H9 (cell line): ENCODE measurements around the gene FGFR1OP2. TPM values are rescaled to one million over a fixed set of nuclear protein-coding genes. Genes with fewer than 3 reads are reported as not detected.
A peak's percentile ranks its signal among the peaks of the same experiment; 100 is the strongest.

Source experiments
- DNase-seq: peaks from one replicate; pipeline ENCODE4 v3.0.0-alpha.2; 2017
- H2AFZ ChIP-seq: one replicate; pipeline ENCODE4 v1.6.1; 2013; ENCODE audit warnings: mild to moderate bottlenecking, low read length, control low read depth, moderate library complexity
- H2AK5ac ChIP-seq: 2 replicates; pipeline ENCODE4 v1.6.1; 2013; ENCODE audit warnings: low read length, control low read depth, mixed read lengths; ENCODE audit not compliant: insufficient read length
- H2BK120ac ChIP-seq: one replicate; pipeline ENCODE4 v1.6.1; 2013; ENCODE audit warnings: low read depth, mild to moderate bottlenecking, low read length, control low read depth, inconsistent platforms; ENCODE audit not compliant: poor library complexity, severe bottlenecking
- H2BK12ac ChIP-seq: 2 replicates; pipeline ENCODE4 v1.6.1; 2013; ENCODE audit warnings: low read length, control low read depth, mixed read lengths, low read depth; ENCODE audit not compliant: insufficient read length
- H2BK15ac ChIP-seq: 2 replicates; pipeline ENCODE4 v1.6.1; 2013; ENCODE audit warnings: low read depth, low read length, control low read depth
- H2BK20ac ChIP-seq: one replicate; pipeline ENCODE4 v1.6.1; 2013; ENCODE audit warnings: low read depth, mild to moderate bottlenecking, low read length, control low read depth, inconsistent platforms; ENCODE audit not compliant: poor library complexity, severe bottlenecking
- H2BK5ac ChIP-seq: 2 replicates; pipeline ENCODE4 v1.6.1; 2013; ENCODE audit warnings: low read length, control low read depth, mixed read lengths; ENCODE audit not compliant: insufficient read length
- H3K14ac ChIP-seq: 2 replicates; pipeline ENCODE4 v1.6.1; 2013; ENCODE audit warnings: low read length, control low read depth; ENCODE audit not compliant: insufficient read depth
- H3K18ac ChIP-seq: 2 replicates; pipeline ENCODE4 v1.6.1; 2013; ENCODE audit warnings: low read depth, mild to moderate bottlenecking, mixed read lengths, low read length, control low read depth; ENCODE audit not compliant: insufficient read length
- H3K23ac ChIP-seq: 2 replicates; pipeline ENCODE4 v1.6.1; 2013; ENCODE audit warnings: low read length, control low read depth, mixed read lengths, low read depth; ENCODE audit not compliant: insufficient read length
- H3K23me2 ChIP-seq: 2 replicates; pipeline ENCODE4 v1.6.1; 2013; ENCODE audit warnings: low read depth, mild to moderate bottlenecking, mixed read lengths, low read length, control low read depth; ENCODE audit not compliant: insufficient read length, poor library complexity, severe bottlenecking
- H3K27ac ChIP-seq: 2 replicates; pipeline ENCODE4 v1.5.1; 2013; ENCODE audit warnings: low read length, control low read depth, mixed read lengths, low read depth; ENCODE audit not compliant: insufficient read length
- H3K27me3 ChIP-seq: 2 replicates; pipeline ENCODE4 v1.6.1; 2013; ENCODE audit warnings: low read length, control low read depth, inconsistent platforms; ENCODE audit not compliant: insufficient read depth
- H3K4ac ChIP-seq: 2 replicates; pipeline ENCODE4 v1.6.1; 2013; ENCODE audit warnings: low read depth, mild to moderate bottlenecking, control low read depth, inconsistent platforms, low read length, moderate library complexity
- H3K4me1 ChIP-seq: 2 replicates; pipeline ENCODE4 v1.6.1; 2013; ENCODE audit warnings: low read length, control low read depth, inconsistent platforms; ENCODE audit not compliant: insufficient read depth
- H3K4me2 ChIP-seq: 2 replicates; pipeline ENCODE4 v1.6.1; 2013; ENCODE audit warnings: low read length, control low read depth, mixed read lengths; ENCODE audit not compliant: insufficient read length, insufficient read depth
- H3K56ac ChIP-seq: 2 replicates; pipeline ENCODE4 v1.6.1; 2013; ENCODE audit warnings: low read depth, mild to moderate bottlenecking, mixed read lengths, low read length, control low read depth; ENCODE audit not compliant: insufficient read length
- H3K79me1 ChIP-seq: 2 replicates; pipeline ENCODE4 v1.6.1; 2013; ENCODE audit warnings: low read depth, mild to moderate bottlenecking, moderate library complexity, low read length, control low read depth, inconsistent platforms; ENCODE audit not compliant: insufficient read depth, poor library complexity, severe bottlenecking
- H3K79me2 ChIP-seq: 2 replicates; pipeline ENCODE4 v1.6.1; 2013; ENCODE audit warnings: low read length, control low read depth, inconsistent platforms; ENCODE audit not compliant: insufficient read depth
- H3K9ac ChIP-seq: 2 replicates; pipeline ENCODE4 v1.6.1; 2013; ENCODE audit warnings: low read length, control low read depth, mixed read lengths; ENCODE audit not compliant: insufficient read length; ENCODE audit errors: extremely low read depth
- H3K9me3 ChIP-seq: one replicate; pipeline ENCODE4 v1.6.1; 2013; ENCODE audit warnings: low read depth, low read length, inconsistent platforms; ENCODE audit not compliant: control insufficient read depth
- H3T11ph ChIP-seq: one replicate; pipeline ENCODE4 v1.6.1; 2013; ENCODE audit warnings: mild to moderate bottlenecking, low read length, control low read depth, inconsistent platforms
- H4K20me1 ChIP-seq: one replicate; pipeline ENCODE4 v1.6.1; 2013; ENCODE audit not compliant: control insufficient read depth, insufficient read length, insufficient read depth
- H4K5ac ChIP-seq: 2 replicates; pipeline ENCODE4 v1.6.1; 2013; ENCODE audit warnings: low read depth, mild to moderate bottlenecking, mixed read lengths, low read length, control low read depth; ENCODE audit not compliant: insufficient read length
- H4K8ac ChIP-seq: replicated peaks from 2 replicates; pipeline ENCODE4 v1.6.1; 2013; ENCODE audit warnings: low read length, control low read depth, mixed read lengths, low read depth; ENCODE audit not compliant: insufficient read length
- H4K91ac ChIP-seq: 2 replicates; pipeline ENCODE4 v1.6.1; 2013; ENCODE audit warnings: low read depth, mild to moderate bottlenecking, moderate library complexity, mixed read lengths, low read length, control low read depth; ENCODE audit not compliant: insufficient read length
- H3K27ac Mint-ChIP-seq, 3 experiments: 2 replicates in 2 of 3; 3 replicates in 1 of 3; pipeline ENCODE4 v1.8.0; 2020 to 2021; ENCODE audit warnings: mixed read lengths in 3 of 3, mild to moderate bottlenecking in 1 of 3, moderate library complexity in 1 of 3
- H3K27me3 Mint-ChIP-seq: 2 replicates; pipeline ENCODE4 v1.8.0; 2021; ENCODE audit warnings: low read depth, mild to moderate bottlenecking, moderate library complexity, mixed read lengths
- H3K36me3 Mint-ChIP-seq, 3 experiments: 2 replicates in 2 of 3; 3 replicates in 1 of 3; pipeline ENCODE4 v1.8.0; 2020 to 2021; ENCODE audit warnings: low read depth in 3 of 3, mixed read lengths in 3 of 3; ENCODE audit not compliant: insufficient read depth in 1 of 3
- H3K4me1 Mint-ChIP-seq, 2 experiments: 2 replicates each; pipeline ENCODE4 v1.8.0; 2020; ENCODE audit warnings: mixed read lengths in 2 of 2
- H3K4me3 Mint-ChIP-seq, 2 experiments: 2 replicates in 1 of 2; 3 replicates in 1 of 2; pipeline ENCODE4 v1.8.0; 2020 to 2021; ENCODE audit warnings: mild to moderate bottlenecking in 2 of 2, mixed read lengths in 2 of 2, moderate library complexity in 1 of 2
- H3K9me3 Mint-ChIP-seq, 2 experiments: 2 replicates in 1 of 2; 3 replicates in 1 of 2; pipeline ENCODE4 v1.8.0; 2020; ENCODE audit warnings: mild to moderate bottlenecking in 2 of 2, mixed read lengths in 2 of 2, moderate library complexity in 1 of 2
- WGBS: extraction: QIAGEN DNeasy Blood & Tissue Kit; methylation state at CpG from one replicate; pipeline ENCODE4 v1.1.7; 2013; ENCODE audit warnings: missing lambda C conversion rate, low lambda C conversion rate, mixed read lengths; ENCODE audit not compliant: insufficient read length; ENCODE audit errors: extremely low coverage; 5-methylcytosine and 5-hydroxymethylcytosine counted together
- total RNA-seq: library from RNA; stranded (reverse); gene quantifications from 2 replicates; pipeline ENCODE4 v1.2.1, GENCODE V29; 2021
- TF ChIP-seq, protein P1 (sequence below): fragments of 200-600 bp; sonication (generic); conservative IDR thresholded peaks from 3 replicates; pipeline ENCODE4 v1.8.0; 2021; ENCODE audit warnings: antibody characterized with exemption, mild to moderate bottlenecking

FGFR1OP2 gene
- total RNA-seq, 1 experiment from 2014 or later, result 30.0 TPM

DNA sequence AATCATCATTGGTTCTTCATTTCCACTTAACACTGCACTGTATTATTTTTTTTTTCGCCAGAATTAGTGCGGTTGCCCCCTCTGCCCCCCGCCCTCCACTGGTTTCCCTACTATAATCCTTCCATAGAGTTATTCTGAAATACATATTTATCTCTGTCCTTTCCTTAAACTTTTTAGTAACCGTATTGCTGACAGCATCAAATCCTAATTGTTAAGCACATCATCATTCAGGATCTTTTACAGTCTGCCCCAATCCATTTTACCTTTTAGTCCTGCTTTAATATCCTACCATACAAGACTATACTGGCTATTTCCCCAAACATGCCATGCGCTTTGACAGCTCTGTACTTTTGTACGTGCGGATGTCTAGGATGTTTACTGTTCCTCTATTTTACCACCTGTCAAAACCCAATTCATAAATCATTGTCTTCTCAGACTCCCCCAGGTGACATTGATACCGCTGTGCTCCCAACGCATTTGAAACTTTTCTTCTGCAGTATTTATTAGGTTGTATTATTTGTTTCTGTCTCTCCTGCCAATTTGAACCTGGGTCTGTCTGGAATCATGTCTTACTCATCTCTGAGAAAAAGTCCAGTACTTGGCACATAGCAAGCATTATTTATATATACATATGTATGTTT lies 1.0 kb downstream of the FGFR1OP2 start:
- peaks cover 19 to 20% of the 10 kb centered on the region in 2 experiments for H3K4me1 Mint-ChIP-seq
- no peak overlapping the region for H3K18ac ChIP-seq
- H3K36me3 Mint-ChIP-seq, result peaks cover 0 to 6% (median 2%) of the 10 kb centered on the region in 3 experiments; a peak in 3 of 7 replicates
- peak overlapping the region; percentile 95 to 98 for H3K4me3 Mint-ChIP-seq
- TF ChIP-seq, protein P1, sequence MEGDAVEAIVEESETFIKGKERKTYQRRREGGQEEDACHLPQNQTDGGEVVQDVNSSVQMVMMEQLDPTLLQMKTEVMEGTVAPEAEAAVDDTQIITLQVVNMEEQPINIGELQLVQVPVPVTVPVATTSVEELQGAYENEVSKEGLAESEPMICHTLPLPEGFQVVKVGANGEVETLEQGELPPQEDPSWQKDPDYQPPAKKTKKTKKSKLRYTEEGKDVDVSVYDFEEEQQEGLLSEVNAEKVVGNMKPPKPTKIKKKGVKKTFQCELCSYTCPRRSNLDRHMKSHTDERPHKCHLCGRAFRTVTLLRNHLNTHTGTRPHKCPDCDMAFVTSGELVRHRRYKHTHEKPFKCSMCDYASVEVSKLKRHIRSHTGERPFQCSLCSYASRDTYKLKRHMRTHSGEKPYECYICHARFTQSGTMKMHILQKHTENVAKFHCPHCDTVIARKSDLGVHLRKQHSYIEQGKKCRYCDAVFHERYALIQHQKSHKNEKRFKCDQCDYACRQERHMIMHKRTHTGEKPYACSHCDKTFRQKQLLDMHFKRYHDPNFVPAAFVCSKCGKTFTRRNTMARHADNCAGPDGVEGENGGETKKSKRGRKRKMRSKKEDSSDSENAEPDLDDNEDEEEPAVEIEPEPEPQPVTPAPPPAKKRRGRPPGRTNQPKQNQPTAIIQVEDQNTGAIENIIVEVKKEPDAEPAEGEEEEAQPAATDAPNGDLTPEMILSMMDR, result no peak
- no peak overlapping the region for H3K56ac ChIP-seq
- H3K4ac ChIP-seq, result no peak overlapping the region
- no peak overlapping the region for H4K5ac ChIP-seq
- no peak overlapping the region for H2BK120ac ChIP-seq
- peak overlapping the region; percentile 65 for H3K4me2 ChIP-seq
- no peak overlapping the region for H2BK5ac ChIP-seq
- no peak overlapping the region for H3T11ph ChIP-seq
- peak overlapping the region; percentile 95 for H3K9ac ChIP-seq
- no peaks in the 10 kb centered on the region for H3K9me3 ChIP-seq
- no peak overlapping the region for H2BK15ac ChIP-seq
- DNase-seq, result no peak
- H2BK20ac ChIP-seq, result no peak overlapping the region
- H3K79me1 ChIP-seq, result peaks cover 11% of the 10 kb centered on the region
- no peak overlapping the region for H3K23ac ChIP-seq
- no peak overlapping the region for H2AFZ ChIP-seq
- no peak overlapping the region for H4K91ac ChIP-seq
- peaks cover 17% of the 10 kb centered on the region; the same call in 1 of the 2 replicates for H3K79me2 ChIP-seq
- no peak overlapping the region for H3K14ac ChIP-seq
- no peak overlapping the region for H3K27ac ChIP-seq
- no peak overlapping the region for H2AK5ac ChIP-seq
- H4K20me1 ChIP-seq, result no peaks in the 10 kb centered on the region
- H3K27ac Mint-ChIP-seq, result peak overlapping the region; percentile 96 to 100 (median 99); a peak in 6 of 7 replicates
- no CpG with 5 or more reads among the region's 9 CpGs for WGBS
- H3K27me3 Mint-ChIP-seq, result no peaks in the 10 kb centered on the region
- peaks cover 3% of the 10 kb centered on the region; the same call in 1 of the 2 replicates for H3K4me1 ChIP-seq
- H3K9me3 Mint-ChIP-seq, result no peaks in the 10 kb centered on the region; a peak in 1 of 5 replicates
- H2BK12ac ChIP-seq, result no peak overlapping the region
- H3K23me2 ChIP-seq, result no peaks in the 10 kb centered on the region
- no peaks in the 10 kb centered on the region for H3K27me3 ChIP-seq
- H4K8ac ChIP-seq, result no peak overlapping the region
